Tibial nerve (tissue), 4 donors: ENCODE data around the gene CNPY3. TPM values are rescaled to one million over a fixed set of nuclear protein-coding genes. Genes with fewer than 3 reads are reported as not detected.
A peak's percentile ranks its signal among the peaks of the same experiment; 100 is the strongest.

Source experiments
- DNase-seq, 2 donors: peaks; one replicate each; pipeline ENCODE4 v3.0.0-alpha.2; 2019; ENCODE audit warnings: low spot score in 2 of 2
- H3K27ac ChIP-seq, 4 donors: fragments of 200-600 bp; sonication (generic) in 3 of 4; one replicate each; pipeline ENCODE4 v1.5.1; 2017 to 2019; ENCODE audit warnings: mild to moderate bottlenecking in 1 of 4
- H3K27me3 ChIP-seq, 2 donors: fragments of 200-600 bp; sonication (generic) in 1 of 2; one replicate each; pipeline versions ENCODE4 v1.5.1 to v1.6.0; 2017 to 2019
- H3K36me3 ChIP-seq, 3 donors: fragments of 200-600 bp; sonication (generic); one replicate each; pipeline ENCODE4 v1.5.1; 2018 to 2019
- H3K4me1 ChIP-seq, 4 donors: fragments of 200-600 bp; sonication (generic) in 3 of 4; one replicate each; pipeline ENCODE4 v1.5.1; 2017 to 2019
- H3K4me3 ChIP-seq, 4 donors: fragments of 200-600 bp; sonication (generic) in 3 of 4; one replicate each; pipeline ENCODE4 v1.5.1; 2017 to 2019; ENCODE audit warnings: mild to moderate bottlenecking in 1 of 4, moderate library complexity in 1 of 4
- H3K9me3 ChIP-seq, 4 donors: fragments of 200-600 bp; sonication (generic) in 3 of 4; one replicate each; pipeline ENCODE4 v1.5.1; 2017 to 2019
- EP300 ChIP-seq, 2 donors: sonication (generic); formaldehyde crosslinking; IDR thresholded peaks; one replicate each; pipeline ENCODE4 v1.6.1; 2017; ENCODE audit warnings: antibody characterized with exemption in 2 of 2, mild to moderate bottlenecking in 1 of 2
- POLR2A ChIP-seq, 2 donors: fragments of 450-650 bp; IDR thresholded peaks; one replicate each; pipeline ENCODE4 v1.6.1; 2017; ENCODE audit warnings: antibody characterized with exemption in 2 of 2, mild to moderate bottlenecking in 2 of 2, moderate library complexity in 2 of 2
- WGBS, 2 donors: methylation state at CpG; one replicate each; pipeline ENCODE4 v1.1.5; 2018; 5-methylcytosine and 5-hydroxymethylcytosine counted together
- total RNA-seq, 4 donors: library from RNA; depleted of rRNA; stranded (reverse); fragments of >200 nt; gene quantifications; one replicate each; pipeline ENCODE4 v1.1.0, GENCODE V29; 2016
- TF ChIP-seq, protein P1 (sequence below), 5 experiments: fragments of 200-600 bp in 3 of 5; fragments of 450-650 bp in 2 of 5; sonication (generic) in 3 of 5; IDR thresholded peaks; one replicate each; pipeline ENCODE4 v1.5.1; 2016 to 2019; ENCODE audit warnings: antibody characterized with exemption in 5 of 5, mild to moderate bottlenecking in 3 of 5, moderate library complexity in 2 of 5

Gene CNPY3
- total RNA-seq, 4 donors from 2014 or later, result 42.6 to 50.3 (median 47.1) TPM

DNA sequence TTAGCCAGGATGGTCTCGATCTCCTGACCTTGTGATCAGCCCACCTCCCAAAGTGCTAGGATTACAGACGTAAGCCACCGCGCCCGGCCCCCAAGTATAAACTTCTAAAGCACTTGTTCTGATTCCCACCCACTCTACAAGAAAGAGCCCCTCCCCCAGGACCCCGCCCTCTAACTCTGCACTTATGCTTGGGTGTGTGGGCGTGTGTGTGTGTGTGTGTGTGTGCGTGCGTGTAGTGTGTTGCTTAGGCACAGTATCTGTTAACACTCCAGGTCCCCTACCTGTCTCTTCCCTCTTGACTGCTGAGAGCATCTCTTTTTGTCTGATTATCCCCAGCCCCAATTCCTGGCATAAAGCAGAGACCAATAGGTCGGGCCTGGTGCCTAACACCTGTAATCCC lies 19.4 kb upstream of the CNPY3 start:
- TF ChIP-seq EP300 (IDR thresholded peaks at IDR 0.05) (no peak), POLR2A (IDR thresholded peaks at IDR 0.05) (no peak)
- TF ChIP-seq, protein P1, sequence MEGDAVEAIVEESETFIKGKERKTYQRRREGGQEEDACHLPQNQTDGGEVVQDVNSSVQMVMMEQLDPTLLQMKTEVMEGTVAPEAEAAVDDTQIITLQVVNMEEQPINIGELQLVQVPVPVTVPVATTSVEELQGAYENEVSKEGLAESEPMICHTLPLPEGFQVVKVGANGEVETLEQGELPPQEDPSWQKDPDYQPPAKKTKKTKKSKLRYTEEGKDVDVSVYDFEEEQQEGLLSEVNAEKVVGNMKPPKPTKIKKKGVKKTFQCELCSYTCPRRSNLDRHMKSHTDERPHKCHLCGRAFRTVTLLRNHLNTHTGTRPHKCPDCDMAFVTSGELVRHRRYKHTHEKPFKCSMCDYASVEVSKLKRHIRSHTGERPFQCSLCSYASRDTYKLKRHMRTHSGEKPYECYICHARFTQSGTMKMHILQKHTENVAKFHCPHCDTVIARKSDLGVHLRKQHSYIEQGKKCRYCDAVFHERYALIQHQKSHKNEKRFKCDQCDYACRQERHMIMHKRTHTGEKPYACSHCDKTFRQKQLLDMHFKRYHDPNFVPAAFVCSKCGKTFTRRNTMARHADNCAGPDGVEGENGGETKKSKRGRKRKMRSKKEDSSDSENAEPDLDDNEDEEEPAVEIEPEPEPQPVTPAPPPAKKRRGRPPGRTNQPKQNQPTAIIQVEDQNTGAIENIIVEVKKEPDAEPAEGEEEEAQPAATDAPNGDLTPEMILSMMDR (IDR thresholded peaks at IDR 0.05), result no peak
- no peaks in the 10 kb centered on the region for H3K9me3 ChIP-seq
- no peak overlapping the region for H3K27ac ChIP-seq
- no peak overlapping the region for H3K4me3 ChIP-seq
- no peak for DNase-seq
- H3K36me3 ChIP-seq, result no peaks in the 10 kb centered on the region
- 82 to 90% methylated on average over 10 of the region's 10 CpGs for WGBS, 2 donors
- peaks cover 0 to 8% (median 0%) of the 10 kb centered on the region in 4 donors for H3K4me1 ChIP-seq
- peaks cover 0 to 32% of the 10 kb centered on the region in 2 donors for H3K27me3 ChIP-seq

DNA sequence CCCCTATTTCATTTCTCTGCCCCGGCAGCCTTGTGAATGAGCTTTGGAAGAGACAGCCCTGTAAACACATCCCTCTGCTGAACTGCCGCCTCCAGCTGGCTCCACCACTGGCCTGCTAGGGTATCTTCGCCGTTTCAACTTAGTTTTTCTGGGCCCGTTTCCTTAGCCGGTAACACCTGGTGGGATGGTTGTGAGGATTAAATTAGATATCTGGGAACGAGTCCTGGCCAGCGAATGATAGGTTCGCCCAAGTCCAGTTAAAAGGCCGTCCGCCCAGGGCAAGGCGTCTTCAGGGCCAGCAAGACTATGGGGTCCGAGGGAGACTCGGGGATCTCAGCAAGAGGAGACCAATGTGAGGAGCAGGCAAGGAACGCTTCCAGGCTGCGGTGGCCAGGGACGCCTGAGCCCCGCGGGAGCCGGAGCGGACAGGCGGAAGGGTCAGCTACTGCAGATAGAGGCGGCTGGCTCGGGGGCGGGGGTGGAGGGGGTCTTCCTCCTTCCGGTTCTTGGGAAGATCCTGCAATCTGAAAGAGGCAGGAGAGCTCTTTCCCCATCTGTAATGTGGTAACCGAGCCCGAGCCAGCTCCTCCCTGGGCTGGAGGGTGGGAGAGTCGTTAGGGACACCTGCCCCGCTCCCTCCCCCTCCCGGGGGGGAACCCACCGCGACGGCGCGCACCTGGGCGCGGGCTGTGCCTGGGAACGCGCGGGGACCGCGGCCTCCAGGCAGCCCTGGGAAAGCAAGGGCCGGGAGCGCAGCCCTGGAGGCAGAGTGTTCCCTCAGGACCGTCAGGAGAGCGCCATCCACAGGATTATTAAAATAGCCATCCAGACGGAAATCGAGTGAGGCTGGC lies 17.9 kb upstream of the CNPY3 start:
- peak overlapping the region in 1 of 4 donors; percentile 19 for H3K4me3 ChIP-seq
- H3K27ac ChIP-seq, result no peak overlapping the region
- 10% methylated on average over 41 to 46 of the region's 49 CpGs for WGBS, 2 donors
- peaks cover 0 to 42% of the 10 kb centered on the region in 2 donors for H3K27me3 ChIP-seq
- H3K36me3 ChIP-seq, result no peaks in the 10 kb centered on the region
- H3K4me1 ChIP-seq, result peaks cover 0 to 8% (median 0%) of the 10 kb centered on the region in 4 donors
- DNase-seq, result no peak
- TF ChIP-seq POLR2A (IDR thresholded peaks at IDR 0.05), result no peak
- no peak for TF ChIP-seq EP300 (IDR thresholded peaks at IDR 0.05)
- TF ChIP-seq, protein P1 (IDR thresholded peaks at IDR 0.05), result no peak
- H3K9me3 ChIP-seq, result no peaks in the 10 kb centered on the region

DNA sequence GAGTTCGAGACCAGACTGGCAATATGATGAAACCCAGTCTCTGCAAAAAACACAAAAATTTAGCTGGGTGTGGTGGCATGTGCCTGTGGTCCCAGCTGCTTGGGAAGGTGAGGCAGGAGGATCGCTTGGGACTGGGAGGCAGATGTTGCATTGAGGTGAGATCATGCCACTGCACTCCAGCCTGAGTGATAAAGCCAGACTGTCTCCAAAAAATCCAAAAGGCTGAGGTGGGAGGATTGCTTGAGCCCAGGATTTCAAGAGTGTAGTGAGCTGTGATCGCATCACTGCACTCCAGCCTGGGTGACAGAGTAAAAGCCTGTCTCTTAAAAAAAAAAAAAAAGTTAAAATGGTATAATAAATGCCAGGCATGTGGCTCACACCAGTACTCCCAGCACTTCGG lies 14.7 kb upstream of the CNPY3 start:
- Histone ChIP-seq H3K9me3 (no peaks in the 10 kb centered on the region), H3K27me3 (peaks cover 0 to 47% of the 10 kb centered on the region in 2 donors), H3K27ac (no peak overlapping the region), H3K36me3 (no peaks in the 10 kb centered on the region), H3K4me1 (peaks cover 0 to 8% (median 0%) of the 10 kb centered on the region in 4 donors), H3K4me3 (no peak overlapping the region)
- WGBS, 2 donors, result 70 to 75% methylated on average over 4 of the region's 4 CpGs
- DNase-seq, result no peak
- TF ChIP-seq EP300 (IDR thresholded peaks at IDR 0.05), result no peak
- TF ChIP-seq POLR2A (IDR thresholded peaks at IDR 0.05), result no peak
- TF ChIP-seq, protein P1 (IDR thresholded peaks at IDR 0.05), result no peak

DNA sequence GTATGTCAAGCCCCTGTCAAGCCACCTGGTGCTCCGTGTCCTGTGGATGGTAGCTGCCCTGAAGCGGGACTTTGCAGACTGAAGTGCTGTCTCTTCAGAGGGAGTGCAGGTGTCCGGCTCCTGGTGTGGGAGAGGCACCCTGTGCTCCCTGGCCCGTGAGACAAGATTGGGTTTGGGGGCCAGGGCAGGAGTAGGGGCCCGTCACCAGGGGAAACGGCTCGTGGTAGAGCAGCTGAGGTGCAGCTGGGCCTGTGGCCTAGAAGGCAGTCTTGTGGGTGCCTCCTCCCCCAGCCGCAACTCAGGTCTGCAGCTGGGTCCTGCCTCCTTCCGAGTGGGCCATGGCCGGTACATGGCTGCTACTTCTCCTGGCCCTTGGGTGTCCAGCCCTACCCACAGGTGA lies 13.5 kb upstream of the CNPY3 start, which contains the start of gene PTCRA:
Gene PTCRA (plus strand): TSS at position 322 of the 400 bp plus-strand sequence. CDS start 17 bp downstream, at position 339.
- no peaks in the 10 kb centered on the region for H3K9me3 ChIP-seq
- H3K4me3 ChIP-seq, result no peak within 1 kb of the TSS
- H3K27me3 ChIP-seq, result peaks cover 0 to 47% of the 10 kb centered on the region in 2 donors
- H3K27ac ChIP-seq, result no peak within 1 kb of the TSS
- DNase-seq, result no peak
- no peak for TF ChIP-seq EP300 (IDR thresholded peaks at IDR 0.05)
- no peak for TF ChIP-seq POLR2A (IDR thresholded peaks at IDR 0.05)
- TF ChIP-seq, protein P1 (IDR thresholded peaks at IDR 0.05), result no peak
- H3K36me3 ChIP-seq, result no peaks in the 10 kb centered on the region
- 74 to 88% methylated on average over 7 to 10 of the region's 10 CpGs for WGBS, 2 donors
- H3K4me1 ChIP-seq, result peaks cover 0 to 8% (median 0%) of the 10 kb centered on the region in 4 donors

DNA sequence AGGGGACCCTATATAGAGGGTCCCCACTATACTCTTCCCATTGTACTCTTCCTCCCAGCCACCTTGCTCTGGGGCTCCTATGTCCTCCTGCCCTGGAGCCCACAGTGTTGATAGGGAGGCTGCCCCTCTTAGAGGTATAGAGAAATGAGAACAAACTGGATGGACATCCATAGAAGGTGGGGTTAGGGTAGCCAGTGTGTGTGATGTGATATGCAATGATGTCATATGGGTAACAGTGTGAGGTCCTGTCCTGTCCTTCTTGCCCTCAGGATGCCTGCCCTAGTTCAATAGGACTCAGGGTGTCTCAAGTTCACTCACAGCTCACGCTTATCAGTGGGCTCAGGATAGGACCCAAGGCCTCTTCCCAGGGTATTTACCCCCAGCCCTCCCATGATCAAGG lies 13.0 kb upstream of the CNPY3 start:
- WGBS, 2 donors, result 83 to 92% methylated on average over 1 of the region's 1 CpG
- TF ChIP-seq, protein P1 (IDR thresholded peaks at IDR 0.05), result no peak
- no peak for TF ChIP-seq EP300 (IDR thresholded peaks at IDR 0.05)
- TF ChIP-seq POLR2A (IDR thresholded peaks at IDR 0.05), result no peak
- H3K4me1 ChIP-seq, result peaks cover 0 to 7% (median 0%) of the 10 kb centered on the region in 4 donors
- peaks cover 0 to 42% of the 10 kb centered on the region in 2 donors for H3K27me3 ChIP-seq
- H3K9me3 ChIP-seq, result no peaks in the 10 kb centered on the region
- no peak overlapping the region for H3K27ac ChIP-seq
- no peaks in the 10 kb centered on the region for H3K36me3 ChIP-seq
- no peak overlapping the region for H3K4me3 ChIP-seq
- no peak for DNase-seq
